ENCODE results near the gene RNF207.
A peak's percentile ranks its signal among the peaks of the same experiment; 100 is the strongest.

The RNF207 gene

DNA sequence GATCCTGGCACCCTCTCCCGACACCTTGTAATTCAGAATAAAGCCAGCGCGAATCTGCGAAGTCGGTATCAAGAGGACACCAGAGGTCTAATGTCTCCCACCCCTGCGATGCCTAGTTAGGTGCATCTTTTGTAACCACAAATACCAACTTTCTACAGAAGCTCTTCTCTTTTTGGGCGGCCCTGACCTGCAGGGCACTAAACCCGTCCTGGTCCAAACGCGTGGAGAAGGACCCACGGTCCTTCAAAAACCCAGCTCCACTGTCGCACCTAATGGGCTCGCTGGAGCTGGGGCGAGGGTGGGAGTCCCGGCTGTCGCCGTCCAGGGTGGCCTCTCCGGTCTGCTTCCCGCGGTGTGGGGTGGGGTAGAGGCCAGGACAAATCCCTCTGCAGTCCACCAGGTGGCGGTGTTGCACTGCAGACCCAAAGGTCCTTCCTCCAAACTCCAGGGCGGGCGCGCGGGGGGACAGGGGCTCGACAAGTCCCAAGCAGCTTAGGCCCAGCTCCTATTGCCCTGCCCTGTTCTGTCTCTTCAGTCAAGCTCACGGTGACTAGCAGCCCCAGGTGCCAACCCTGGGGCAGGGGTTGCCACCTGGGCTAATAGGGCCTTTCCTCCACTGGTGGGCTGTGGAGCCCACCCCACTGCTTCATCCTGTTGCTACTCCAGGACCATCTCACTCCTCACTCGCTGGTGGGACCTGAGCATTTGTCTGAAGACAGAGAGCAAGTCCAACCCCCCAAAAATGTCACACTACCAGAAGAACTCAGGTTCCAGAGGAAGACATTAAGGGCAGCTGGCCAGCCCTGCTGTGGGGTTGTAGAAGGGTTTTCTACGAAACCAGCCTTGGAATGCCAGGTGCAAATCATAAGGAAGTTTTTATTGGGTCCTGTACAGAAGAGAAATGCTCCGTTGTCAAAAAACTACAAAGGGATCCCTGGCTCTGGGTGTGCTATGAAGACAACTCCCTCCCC is 40.9 kb downstream of the RNF207 start:
- Histone ChIP-seq H3K9ac (no peak overlapping the region), H2AFZ (no peak overlapping the region), H3K4me2 (ENCODE audit: low read length) (no peak overlapping the region), H3K4me1 (no peaks in the 10 kb centered on the region), H3K4me3 (ENCODE audit: low read depth, low read length) (no peak overlapping the region), H3K79me2 (no peaks in the 10 kb centered on the region), H3K27me3 (ENCODE audit: control insufficient read depth, insufficient read depth, low read length) (peaks cover 14% of the 10 kb centered on the region), H3K9me3 (ENCODE audit: control insufficient read depth, low read length) (no peaks in the 10 kb centered on the region), H3K27ac (no peak overlapping the region), H3K36me3 (ENCODE audit: control insufficient read depth, insufficient read depth, low read length) (no peaks in the 10 kb centered on the region)
- TF ChIP-seq, protein P1, sequence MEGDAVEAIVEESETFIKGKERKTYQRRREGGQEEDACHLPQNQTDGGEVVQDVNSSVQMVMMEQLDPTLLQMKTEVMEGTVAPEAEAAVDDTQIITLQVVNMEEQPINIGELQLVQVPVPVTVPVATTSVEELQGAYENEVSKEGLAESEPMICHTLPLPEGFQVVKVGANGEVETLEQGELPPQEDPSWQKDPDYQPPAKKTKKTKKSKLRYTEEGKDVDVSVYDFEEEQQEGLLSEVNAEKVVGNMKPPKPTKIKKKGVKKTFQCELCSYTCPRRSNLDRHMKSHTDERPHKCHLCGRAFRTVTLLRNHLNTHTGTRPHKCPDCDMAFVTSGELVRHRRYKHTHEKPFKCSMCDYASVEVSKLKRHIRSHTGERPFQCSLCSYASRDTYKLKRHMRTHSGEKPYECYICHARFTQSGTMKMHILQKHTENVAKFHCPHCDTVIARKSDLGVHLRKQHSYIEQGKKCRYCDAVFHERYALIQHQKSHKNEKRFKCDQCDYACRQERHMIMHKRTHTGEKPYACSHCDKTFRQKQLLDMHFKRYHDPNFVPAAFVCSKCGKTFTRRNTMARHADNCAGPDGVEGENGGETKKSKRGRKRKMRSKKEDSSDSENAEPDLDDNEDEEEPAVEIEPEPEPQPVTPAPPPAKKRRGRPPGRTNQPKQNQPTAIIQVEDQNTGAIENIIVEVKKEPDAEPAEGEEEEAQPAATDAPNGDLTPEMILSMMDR (IDR thresholded peaks at IDR 0.05): peak; percentile 83

- H3K27me3 ChIP-seq (ENCODE audit: control insufficient read depth, insufficient read depth, low read length): peaks cover 10% of the 10 kb centered on the region
- H2AFZ ChIP-seq: no peak overlapping the region
- no peak overlapping the region for H3K4me2 ChIP-seq (ENCODE audit: low read length)
- no peaks in the 10 kb centered on the region for H3K4me1 ChIP-seq
- no peaks in the 10 kb centered on the region for H3K36me3 ChIP-seq (ENCODE audit: control insufficient read depth, insufficient read depth, low read length)
- H3K9ac ChIP-seq: no peak overlapping the region
- TF ChIP-seq, protein P1 (IDR thresholded peaks at IDR 0.05): no peak
- H3K79me2 ChIP-seq: no peaks in the 10 kb centered on the region
- H3K9me3 ChIP-seq (ENCODE audit: control insufficient read depth, low read length): no peaks in the 10 kb centered on the region
- no peak overlapping the region for H3K4me3 ChIP-seq (ENCODE audit: low read depth, low read length)
- H3K27ac ChIP-seq: no peak overlapping the region
Measured at GRCh38 chr1:6247651-6248050, 41.7 kb downstream of the RNF207 start.

DNA sequence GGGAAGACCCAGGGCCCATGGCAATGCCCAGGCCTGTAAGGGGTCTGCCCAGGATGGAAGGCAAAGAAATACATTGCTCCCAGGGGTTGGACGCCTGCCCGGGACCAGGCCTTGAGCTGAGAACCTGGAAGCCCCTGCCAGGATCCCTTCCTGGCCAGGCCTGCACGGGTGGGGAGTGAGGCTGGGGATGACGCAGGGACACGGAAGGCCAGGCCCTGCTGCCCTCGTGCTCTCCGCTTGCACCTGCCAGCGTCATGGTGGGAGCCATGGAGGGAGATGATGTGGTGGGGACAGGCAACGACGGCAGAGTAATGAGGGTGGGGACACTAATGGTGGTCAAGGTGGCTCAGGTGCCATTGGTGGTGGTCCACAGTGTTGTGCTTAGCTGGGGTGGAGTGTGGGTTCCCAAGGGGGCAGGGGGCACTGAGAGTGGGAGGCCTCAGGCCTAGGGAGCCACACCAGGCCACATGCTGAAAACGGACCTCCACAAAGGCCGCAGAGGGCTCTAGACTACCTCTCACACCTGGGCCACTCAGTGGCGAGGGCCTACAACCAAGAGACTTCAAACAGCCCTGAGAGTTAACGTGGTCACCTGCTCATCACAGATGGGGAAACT is 42.4 kb downstream of the RNF207 start:
- H3K9me3 ChIP-seq (ENCODE audit: control insufficient read depth, low read length): no peaks in the 10 kb centered on the region
- no peaks in the 10 kb centered on the region for H3K36me3 ChIP-seq (ENCODE audit: control insufficient read depth, insufficient read depth, low read length)
- TF ChIP-seq, protein P1 (IDR thresholded peaks at IDR 0.05): no peak
- no peaks in the 10 kb centered on the region for H3K79me2 ChIP-seq
- no peak overlapping the region for H3K4me3 ChIP-seq (ENCODE audit: low read depth, low read length)
- H3K4me1 ChIP-seq: no peaks in the 10 kb centered on the region
- H2AFZ ChIP-seq: no peak overlapping the region
- no peak overlapping the region for H3K27ac ChIP-seq
- peaks cover 10% of the 10 kb centered on the region for H3K27me3 ChIP-seq (ENCODE audit: control insufficient read depth, insufficient read depth, low read length)
- no peak overlapping the region for H3K9ac ChIP-seq
- no peak overlapping the region for H3K4me2 ChIP-seq (ENCODE audit: low read length)

DNA sequence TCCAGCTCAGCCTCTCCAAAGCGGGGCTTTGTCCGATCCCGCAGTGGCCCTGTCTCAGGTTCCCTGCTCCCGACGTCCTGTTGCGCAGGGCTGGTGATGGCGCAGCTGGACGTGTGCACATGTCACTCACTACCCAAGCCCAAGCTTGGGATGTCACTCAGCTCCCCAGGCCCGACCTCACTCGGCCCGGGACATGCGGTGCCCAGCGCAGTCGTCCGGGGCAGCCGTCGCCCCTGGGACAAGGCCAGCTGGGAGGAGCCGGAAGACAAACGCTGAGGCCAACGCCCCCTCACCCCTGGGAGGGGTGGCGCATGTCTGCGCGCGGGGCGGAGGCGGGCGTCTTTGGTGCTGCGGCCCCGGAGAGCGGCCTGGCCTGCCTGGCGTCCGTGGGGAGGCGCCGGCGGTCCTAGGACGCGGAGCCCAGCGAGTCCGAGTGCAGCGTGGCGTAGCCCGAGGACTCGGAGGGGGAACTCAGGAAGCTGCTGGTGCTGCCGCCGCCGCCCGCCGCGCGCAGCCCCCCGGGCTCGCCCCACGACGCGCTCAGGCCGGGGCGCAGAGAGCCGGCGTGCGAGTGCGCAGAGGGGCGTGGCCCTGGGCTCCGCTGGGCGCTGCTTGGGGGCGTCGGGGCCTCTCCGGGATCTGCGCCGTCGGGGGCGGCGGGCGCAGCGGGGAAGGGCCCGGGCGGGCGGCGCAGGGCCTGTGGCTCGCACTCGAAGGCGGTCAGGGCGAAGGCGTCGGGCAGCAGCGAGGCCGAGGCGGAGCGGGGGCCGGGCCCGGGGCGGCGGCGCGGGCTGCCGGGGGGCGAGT is 43.2 kb downstream of the RNF207 start:
- TF ChIP-seq, protein P1 (IDR thresholded peaks at IDR 0.05): no peak
- H3K9ac ChIP-seq: no peak overlapping the region
- no peaks in the 10 kb centered on the region for H3K36me3 ChIP-seq (ENCODE audit: control insufficient read depth, insufficient read depth, low read length)
- H2AFZ ChIP-seq: no peak overlapping the region
- H3K79me2 ChIP-seq: no peaks in the 10 kb centered on the region
- no peaks in the 10 kb centered on the region for H3K9me3 ChIP-seq (ENCODE audit: control insufficient read depth, low read length)
- no peaks in the 10 kb centered on the region for H3K4me1 ChIP-seq
- no peak overlapping the region for H3K27ac ChIP-seq
- H3K4me3 ChIP-seq (ENCODE audit: low read depth, low read length): no peak overlapping the region
- H3K27me3 ChIP-seq (ENCODE audit: control insufficient read depth, insufficient read depth, low read length): peaks cover 10% of the 10 kb centered on the region
- no peak overlapping the region for H3K4me2 ChIP-seq (ENCODE audit: low read length)
